Stomach (tissue), 9 donors: ENCODE data around the gene ERCC6. TPM values are rescaled to one million over a fixed set of nuclear protein-coding genes. Genes with fewer than 3 reads are reported as not detected.

ENCODE experiments used
- DNase-seq, 2 donors: peaks; one replicate each; pipeline versions ENCODE4 v3.0.0 to v3.0.0-alpha.2; 2013 to 2019
- H3K27ac ChIP-seq, 5 donors: fragments of 200-600 bp in 4 of 5; sonication (generic) in 4 of 5; one replicate each; pipeline ENCODE4 v1.5.1; 2013 to 2019; ENCODE audit warnings: mild to moderate bottlenecking in 1 of 5, moderate library complexity in 1 of 5
- H3K27me3 ChIP-seq, 3 donors: fragments of 200-600 bp; sonication (generic); one replicate each; pipeline ENCODE4 v1.5.1; 2017 to 2019; ENCODE audit warnings: mixed run types in 1 of 3
- H3K36me3 ChIP-seq, 4 donors: fragments of 200-600 bp; sonication (generic); 1 replicate in 3 of 4; 2 replicates in 1 of 4; pipeline ENCODE4 v1.5.1; 2016 to 2019
- H3K4me1 ChIP-seq, 4 donors: fragments of 200-600 bp; sonication (generic); one replicate each; pipeline ENCODE4 v1.5.1; 2016 to 2019
- H3K4me3 ChIP-seq, 4 donors: fragments of 200-600 bp; sonication (generic) in 3 of 4; one replicate each; pipeline ENCODE4 v1.5.1; 2016 to 2019; ENCODE audit warnings: mild to moderate bottlenecking in 1 of 4
- H3K9me3 ChIP-seq, 4 donors: fragments of 200-600 bp; sonication (generic); one replicate each; pipeline ENCODE4 v1.5.1; 2016 to 2019
- EP300 ChIP-seq: sonication (generic); formaldehyde crosslinking; IDR thresholded peaks from one replicate; pipeline ENCODE4 v1.6.1; 2017; ENCODE audit warnings: antibody characterized with exemption
- POLR2A ChIP-seq, 4 donors: fragments of 450-650 bp; IDR thresholded peaks; one replicate each; pipeline ENCODE4 v1.6.1; 2016; ENCODE audit warnings: antibody characterized with exemption in 4 of 4, control low read depth in 2 of 4, mild to moderate bottlenecking in 1 of 4, moderate library complexity in 1 of 4
- POLR2AphosphoS5 ChIP-seq, 3 donors: sonication (generic); formaldehyde crosslinking; IDR thresholded peaks; one replicate each; pipeline ENCODE4 v1.6.1; 2016; ENCODE audit warnings: antibody characterized with exemption in 3 of 3
- WGBS, 5 donors: extraction: QIAGEN DNeasy Blood & Tissue Kit in 3 of 5; methylation state at CpG; one replicate each; pipeline versions ENCODE4 v1.1.5 to v1.1.7; 2013 to 2018; 5-methylcytosine and 5-hydroxymethylcytosine counted together
- intact Hi-C: fragments of 100-400 bp; cut with DNase I; formaldehyde crosslinking; loops from one replicate; pipeline ENCODE4 v1.15.1; 2023; ENCODE audit warnings: low total_unique reads
- polyA plus RNA-seq, 3 donors: library from polyadenylated mRNA; stranded (reverse); fragments of 200-250 nt; gene quantifications; one replicate each; pipeline ENCODE4 v1.2.3, GENCODE V29; 2013
- total RNA-seq, 5 donors: library from RNA; depleted of rRNA; stranded (reverse); fragments of >200 nt; gene quantifications; one replicate each; pipeline versions ENCODE4 v1.1.0 to v1.2.3, GENCODE V29; 2014 to 2016
- TF ChIP-seq, protein P1 (sequence below), 7 experiments: fragments of 450-650 bp in 4 of 7; fragments of 200-600 bp in 3 of 7; sonication (generic) in 3 of 7; IDR thresholded peaks; one replicate each; pipeline ENCODE4 v1.5.1; 2016 to 2019; ENCODE audit warnings: antibody characterized with exemption in 7 of 7, control low read depth in 2 of 7, mild to moderate bottlenecking in 1 of 7
- donor health status: healthy with polysubstance abuse.
- donor health status: Bipolar disorder and iron deficiency.
- donor health status: healthy.

ERCC6 gene
- total and polyA plus RNA-seq, 8 donors, result 2.0 to 33.8 (median 9.7) TPM

DNA sequence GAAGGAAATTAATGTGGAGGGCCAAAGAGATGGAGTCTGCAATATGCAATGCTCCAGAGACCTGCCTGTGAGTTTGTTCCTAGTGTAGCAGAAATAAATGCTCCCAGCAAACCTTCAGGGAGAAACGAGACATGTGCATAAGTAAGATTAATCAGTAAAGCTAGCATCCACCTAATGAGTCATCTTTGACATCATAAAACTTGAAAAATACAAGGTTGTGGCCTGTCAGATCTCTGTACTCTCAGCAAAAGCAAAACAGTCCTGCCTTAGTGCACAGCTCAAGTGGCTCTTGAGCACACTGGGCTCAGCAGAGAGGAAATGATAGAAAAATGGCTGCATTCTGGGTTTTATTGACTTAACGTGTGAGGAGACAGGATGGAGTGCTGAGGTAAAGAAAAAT, 32.5 kb upstream of the ERCC6 start:
- Histone ChIP-seq H3K36me3 (no peaks in the 10 kb centered on the region), H3K4me3 (no peak overlapping the region), H3K27ac (no peak overlapping the region), H3K9me3 (peaks cover 0 to 14% (median 6%) of the 10 kb centered on the region in 4 donors), H3K4me1 (no peaks in the 10 kb centered on the region), H3K27me3 (peaks cover 0 to 4% (median 0%) of the 10 kb centered on the region in 3 donors)
- DNase-seq, result no peak
- TF ChIP-seq, protein P1, sequence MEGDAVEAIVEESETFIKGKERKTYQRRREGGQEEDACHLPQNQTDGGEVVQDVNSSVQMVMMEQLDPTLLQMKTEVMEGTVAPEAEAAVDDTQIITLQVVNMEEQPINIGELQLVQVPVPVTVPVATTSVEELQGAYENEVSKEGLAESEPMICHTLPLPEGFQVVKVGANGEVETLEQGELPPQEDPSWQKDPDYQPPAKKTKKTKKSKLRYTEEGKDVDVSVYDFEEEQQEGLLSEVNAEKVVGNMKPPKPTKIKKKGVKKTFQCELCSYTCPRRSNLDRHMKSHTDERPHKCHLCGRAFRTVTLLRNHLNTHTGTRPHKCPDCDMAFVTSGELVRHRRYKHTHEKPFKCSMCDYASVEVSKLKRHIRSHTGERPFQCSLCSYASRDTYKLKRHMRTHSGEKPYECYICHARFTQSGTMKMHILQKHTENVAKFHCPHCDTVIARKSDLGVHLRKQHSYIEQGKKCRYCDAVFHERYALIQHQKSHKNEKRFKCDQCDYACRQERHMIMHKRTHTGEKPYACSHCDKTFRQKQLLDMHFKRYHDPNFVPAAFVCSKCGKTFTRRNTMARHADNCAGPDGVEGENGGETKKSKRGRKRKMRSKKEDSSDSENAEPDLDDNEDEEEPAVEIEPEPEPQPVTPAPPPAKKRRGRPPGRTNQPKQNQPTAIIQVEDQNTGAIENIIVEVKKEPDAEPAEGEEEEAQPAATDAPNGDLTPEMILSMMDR (IDR thresholded peaks at IDR 0.05), result no peak
- TF ChIP-seq EP300 (no peak), POLR2AphosphoS5 (IDR thresholded peaks at IDR 0.05) (no peak), POLR2A (IDR thresholded peaks at IDR 0.05) (no peak)
- WGBS, 5 donors, result 36 to 46% (median 38%) methylated on average over 2 of the region's 2 CpGs
- intact Hi-C loops, result no loop called here

DNA sequence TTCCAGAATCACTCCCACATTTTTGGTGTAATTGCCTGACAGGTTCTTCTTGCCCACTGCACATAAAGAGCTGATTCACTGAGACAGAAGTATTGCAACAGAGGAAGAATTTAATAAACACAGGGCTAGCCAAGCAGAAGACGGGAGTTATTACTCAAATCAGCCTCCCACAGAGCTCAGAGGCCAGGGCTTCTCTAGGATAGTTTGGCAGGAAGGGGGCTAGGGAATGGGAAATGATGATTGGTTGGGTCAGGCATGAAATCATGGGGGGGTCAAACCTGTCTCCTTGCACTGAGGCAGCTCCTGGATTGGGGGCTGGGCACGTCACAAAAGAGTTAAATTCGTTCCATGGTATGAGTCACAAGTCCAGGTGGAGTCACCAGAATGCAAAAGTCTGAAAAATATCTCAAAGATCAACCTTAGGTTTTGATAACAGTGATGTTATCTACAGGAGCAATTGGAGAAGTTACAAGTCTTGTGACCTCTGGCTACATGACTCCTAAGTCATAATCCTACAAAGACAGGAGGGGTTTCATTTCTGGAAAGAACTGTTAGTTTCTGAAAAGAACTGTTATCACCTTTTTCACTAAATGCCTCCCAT, 30.2 kb upstream of the ERCC6 start:
- peaks cover 0 to 14% (median 6%) of the 10 kb centered on the region in 4 donors for H3K9me3 ChIP-seq
- H3K27me3 ChIP-seq, result peaks cover 0 to 8% (median 0%) of the 10 kb centered on the region in 3 donors
- intact Hi-C loops, result no loop called here
- 43 to 58% (median 52%) methylated on average over 3 of the region's 3 CpGs for WGBS, 5 donors
- no peaks in the 10 kb centered on the region for H3K4me1 ChIP-seq
- TF ChIP-seq POLR2A (IDR thresholded peaks at IDR 0.05), result no peak
- TF ChIP-seq, protein P1 (IDR thresholded peaks at IDR 0.05), result no peak
- DNase-seq, result no peak
- no peak overlapping the region for H3K4me3 ChIP-seq
- no peaks in the 10 kb centered on the region for H3K36me3 ChIP-seq
- H3K27ac ChIP-seq, result no peak overlapping the region

GRCh38 chr10:49568235-49568634, 29.3 kb upstream of the ERCC6 start:
- 59 to 75% (median 66%) methylated on average over 2 of the region's 2 CpGs for WGBS, 5 donors
- Histone ChIP-seq H3K27me3 (peaks cover 0 to 17% (median 0%) of the 10 kb centered on the region in 3 donors), H3K4me3 (no peak overlapping the region)

GRCh38 chr10:49567810-49568209, 28.9 kb upstream of the ERCC6 start:
- peaks cover 0 to 14% (median 6%) of the 10 kb centered on the region in 4 donors for H3K9me3 ChIP-seq
- no peaks in the 10 kb centered on the region for H3K36me3 ChIP-seq
- intact Hi-C loops, result no loop called here
- no peak for DNase-seq
- H3K27ac ChIP-seq, result no peak overlapping the region
- TF ChIP-seq POLR2A (IDR thresholded peaks at IDR 0.05) (no peak), EP300 (no peak), POLR2AphosphoS5 (IDR thresholded peaks at IDR 0.05) (no peak)
- TF ChIP-seq, protein P1 (IDR thresholded peaks at IDR 0.05), result no peak
- WGBS, 5 donors, result 74 to 100% (median 89%) methylated on average over 1 of the region's 1 CpG
- no peak overlapping the region for H3K4me3 ChIP-seq
- peaks cover 0 to 21% (median 0%) of the 10 kb centered on the region in 3 donors for H3K27me3 ChIP-seq
- H3K4me1 ChIP-seq, result no peaks in the 10 kb centered on the region

More at GRCh38 chr10:49568235-49568634, 29.3 kb upstream of the ERCC6 start:
- no peak for DNase-seq
- Histone ChIP-seq H3K4me1 (no peaks in the 10 kb centered on the region), H3K36me3 (no peaks in the 10 kb centered on the region), H3K9me3 (peaks cover 0 to 14% (median 6%) of the 10 kb centered on the region in 4 donors), H3K27ac (no peak overlapping the region)
- intact Hi-C loops, result no loop called here
- TF ChIP-seq, protein P1 (IDR thresholded peaks at IDR 0.05), result no peak
- TF ChIP-seq POLR2AphosphoS5 (IDR thresholded peaks at IDR 0.05) (no peak), EP300 (no peak), POLR2A (IDR thresholded peaks at IDR 0.05) (no peak)
